OCI-LY1 (cell line): Measurements from ENCODE around the gene DYRK1A.

ENCODE experiments used
- H2AFZ ChIP-seq: fragments of 200-600 bp; sonication (generic), shearing (Covaris generic); 2 replicates; pipeline ENCODE4 v1.6.0; 2014; ENCODE audit warnings: antibody characterized with exemption, mild to moderate bottlenecking, low read length
- H3F3A ChIP-seq: fragments of 200-600 bp; sonication (generic), shearing (Covaris generic); 2 replicates; pipeline ENCODE4 v1.6.0; 2014; ENCODE audit warnings: mild to moderate bottlenecking, antibody characterized with exemption, low read length, moderate library complexity; ENCODE audit not compliant: insufficient read depth
- H3K27ac ChIP-seq: fragments of 200-600 bp; sonication (generic); 2 replicates; pipeline ENCODE4 v1.5.1; 2014; ENCODE audit warnings: low read length, mixed run types, mild to moderate bottlenecking, low read depth; ENCODE audit not compliant: poor library complexity, severe bottlenecking
- H3K27me3 ChIP-seq: fragments of 200-600 bp; sonication (generic); 2 replicates; pipeline ENCODE4 v1.6.0; 2014; ENCODE audit warnings: antibody characterized with exemption, mild to moderate bottlenecking, low read length, moderate library complexity; ENCODE audit not compliant: insufficient read depth
- H3K36me3 ChIP-seq: fragments of 200-600 bp; sonication (generic); 2 replicates; pipeline ENCODE4 v1.6.1; 2014; ENCODE audit warnings: mild to moderate bottlenecking, antibody characterized with exemption, low read length, moderate library complexity, mixed read lengths; ENCODE audit not compliant: insufficient read depth
- H3K4me1 ChIP-seq: fragments of 200-600 bp; sonication (generic); 2 replicates; pipeline ENCODE4 v1.5.1; 2014; ENCODE audit warnings: mild to moderate bottlenecking, low read length, moderate library complexity; ENCODE audit not compliant: insufficient read depth, severe bottlenecking
- H3K4me2 ChIP-seq: fragments of 200-600 bp; sonication (generic), shearing (Covaris generic); 2 replicates; pipeline ENCODE4 v1.6.1; 2014; ENCODE audit warnings: low read length
- H3K4me3 ChIP-seq: fragments of 200-600 bp; sonication (generic); 2 replicates; pipeline ENCODE4 v1.5.1; 2014; ENCODE audit warnings: low read length, low read depth, mild to moderate bottlenecking, mixed read lengths; ENCODE audit not compliant: poor library complexity, severe bottlenecking
- H3K79me2 ChIP-seq: fragments of 200-600 bp; shearing (Covaris generic); 2 replicates; pipeline ENCODE4 v1.6.1; 2016; ENCODE audit warnings: mixed run types, low read length, mixed read lengths; ENCODE audit not compliant: insufficient read depth
- H3K9ac ChIP-seq: fragments of 200-600 bp; sonication (generic), shearing (Covaris generic); 2 replicates; pipeline ENCODE4 v1.6.1; 2014; ENCODE audit warnings: mild to moderate bottlenecking, low read length, mixed read lengths
- H3K9me2 ChIP-seq: fragments of 200-600 bp; sonication (generic), shearing (Covaris generic); 2 replicates; pipeline ENCODE4 v1.6.1; 2014; ENCODE audit warnings: low read depth, mild to moderate bottlenecking, low read length, mixed read lengths
- H3K9me3 ChIP-seq: fragments of 200-600 bp; shearing (Covaris generic); 2 replicates; pipeline ENCODE4 v1.6.1; 2014; ENCODE audit warnings: low read length, mixed read lengths
- H4K20me1 ChIP-seq: fragments of 200-600 bp; sonication (generic), shearing (Covaris generic); 2 replicates; pipeline ENCODE4 v1.6.0; 2016; ENCODE audit warnings: mild to moderate bottlenecking, low read length; ENCODE audit not compliant: insufficient read depth
- CTCF ChIP-seq: fragments of 200-600 bp; sonication (generic), shearing (Covaris generic); IDR thresholded peaks from 2 replicates; pipeline ENCODE4 v1.5.1; 2017; ENCODE audit warnings: mild to moderate bottlenecking, antibody characterized with exemption, low read length, moderate library complexity, mixed read lengths
- EZH2 ChIP-seq: fragments of 200-600 bp; sonication (generic), shearing (Covaris generic); IDR thresholded peaks from 2 replicates; pipeline ENCODE4 v1.8.0; 2017; ENCODE audit warnings: borderline replicate concordance, mixed run types, mild to moderate bottlenecking, antibody characterized with exemption, low read length, moderate library complexity, mixed read lengths

The DYRK1A gene

GRCh38 chr21:37467082-37467481, 100.5 kb downstream of the DYRK1A start:
- no peak for TF ChIP-seq CTCF
- TF ChIP-seq EZH2 = no peak
- Histone ChIP-seq H3K9me2 (no peaks in the 10 kb centered on the region), H3K27ac (no peak overlapping the region), H3K36me3 (peaks cover 44% of the 10 kb centered on the region), H3K4me2 (no peak overlapping the region), H3K4me3 (no peak overlapping the region), H3F3A (peaks cover 4% of the 10 kb centered on the region; the same call in 1 of the 2 replicates), H3K27me3 (no peaks in the 10 kb centered on the region), H3K4me1 (peaks cover 21% of the 10 kb centered on the region), H3K9me3 (no peaks in the 10 kb centered on the region), H3K9ac (no peak overlapping the region), H3K79me2 (peaks cover 98% of the 10 kb centered on the region), H2AFZ (no peak overlapping the region), H4K20me1 (no peaks in the 10 kb centered on the region)

GRCh38 chr21:37468909-37469308, 102.3 kb downstream of the DYRK1A start:
- Histone ChIP-seq H3K4me3 (no peak overlapping the region), H2AFZ (no peak overlapping the region), H3K27ac (no peak overlapping the region), H3F3A (no peaks in the 10 kb centered on the region), H3K9me3 (no peaks in the 10 kb centered on the region), H3K9ac (no peak overlapping the region), H3K4me2 (no peak overlapping the region), H3K79me2 (peaks cover 98% of the 10 kb centered on the region), H3K36me3 (peaks cover 60% of the 10 kb centered on the region), H3K27me3 (no peaks in the 10 kb centered on the region), H4K20me1 (no peaks in the 10 kb centered on the region), H3K4me1 (peaks cover 7% of the 10 kb centered on the region), H3K9me2 (no peaks in the 10 kb centered on the region)
- TF ChIP-seq EZH2 (no peak), CTCF (no peak)

DNA sequence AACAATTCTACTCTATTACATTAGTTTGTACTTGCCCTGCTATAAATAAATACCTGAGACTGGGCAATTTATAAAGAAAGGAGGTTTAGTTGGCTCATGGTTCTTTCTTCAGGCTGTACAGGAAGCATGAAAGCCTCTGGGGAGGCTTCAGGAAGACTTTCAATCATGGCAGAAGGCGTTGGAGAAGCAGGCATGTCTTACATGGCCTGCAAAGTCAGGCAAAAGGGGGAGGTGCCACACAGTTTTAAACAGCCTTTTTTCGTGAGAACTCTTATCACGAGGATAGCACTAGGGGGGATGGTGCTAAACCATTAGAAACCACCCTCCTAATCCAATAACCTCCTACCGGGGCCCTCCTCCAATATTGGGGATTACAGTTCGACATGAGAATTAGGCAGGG, 102.9 kb downstream of the DYRK1A start:
- H3K4me3 ChIP-seq = no peak overlapping the region
- no peaks in the 10 kb centered on the region for H3K9me2 ChIP-seq
- no peaks in the 10 kb centered on the region for H3F3A ChIP-seq
- H3K27me3 ChIP-seq = no peaks in the 10 kb centered on the region
- no peaks in the 10 kb centered on the region for H4K20me1 ChIP-seq
- no peak overlapping the region for H3K9ac ChIP-seq
- H2AFZ ChIP-seq = no peak overlapping the region
- no peak overlapping the region for H3K4me2 ChIP-seq
- H3K9me3 ChIP-seq = no peaks in the 10 kb centered on the region
- no peak overlapping the region for H3K27ac ChIP-seq
- H3K4me1 ChIP-seq = peaks cover 7% of the 10 kb centered on the region
- H3K79me2 ChIP-seq = peaks cover 98% of the 10 kb centered on the region
- peaks cover 61% of the 10 kb centered on the region for H3K36me3 ChIP-seq
- no peak for TF ChIP-seq EZH2
- TF ChIP-seq CTCF = no peak
